DMS153 (cell line): ENCODE results near the gene SMIM28.
"Not testable (repeated sequence)": the region's sequence is repeated elsewhere in the genome, so short reads cannot be mapped to it uniquely, and the experiment has no call there.

Source experiments
- DNase-seq: peaks from one replicate; lab custom pipeline; 2025; lab: John Stamatoyannopoulos, UW

The SMIM28 gene

DNA sequence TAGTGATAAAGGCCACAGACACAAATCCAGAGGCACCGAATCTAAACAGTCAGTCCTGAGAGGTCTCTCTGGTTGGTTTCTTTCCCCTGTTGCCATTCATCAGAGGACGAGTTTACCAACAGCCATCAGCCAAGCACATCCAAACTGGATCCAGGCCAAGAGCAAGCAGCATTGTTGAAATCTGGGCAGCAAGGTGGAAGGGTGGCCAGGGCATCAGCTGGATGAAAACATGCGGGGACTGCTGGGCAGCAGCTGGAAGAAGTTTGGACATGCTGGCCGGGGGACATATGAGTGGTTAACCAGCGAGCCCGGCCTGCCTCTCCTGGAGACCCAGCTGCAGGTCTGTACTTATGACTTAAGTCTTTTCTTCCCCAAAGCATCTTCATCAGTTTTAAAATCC is at the start of gene SMIM28:
TSS of gene SMIM28 (plus strand) at position 62 of the 400 bp plus-strand sequence. CDS start at position 230, 168 bp downstream.
- DNase-seq: peak; percentile 38

DNA sequence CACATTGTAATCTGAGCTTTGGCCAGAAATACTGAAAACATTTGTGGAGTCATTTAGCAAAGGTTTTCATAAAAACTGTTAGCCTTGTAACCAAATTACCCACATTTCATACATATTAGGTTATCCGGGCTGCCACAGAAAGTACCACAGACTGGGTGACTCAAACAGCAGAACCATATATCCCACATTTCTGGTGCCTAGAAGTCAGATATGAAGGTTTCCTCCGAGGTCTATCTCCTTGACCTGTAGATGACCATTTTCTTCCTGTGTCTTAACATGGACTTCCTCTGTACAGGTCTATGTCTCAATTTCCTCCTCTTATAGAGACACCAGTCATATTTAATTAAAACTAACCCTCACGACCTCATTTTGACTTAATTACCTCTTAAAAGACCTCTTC is 49.5 kb upstream of the SMIM28 start:
- no peak for DNase-seq

DNA sequence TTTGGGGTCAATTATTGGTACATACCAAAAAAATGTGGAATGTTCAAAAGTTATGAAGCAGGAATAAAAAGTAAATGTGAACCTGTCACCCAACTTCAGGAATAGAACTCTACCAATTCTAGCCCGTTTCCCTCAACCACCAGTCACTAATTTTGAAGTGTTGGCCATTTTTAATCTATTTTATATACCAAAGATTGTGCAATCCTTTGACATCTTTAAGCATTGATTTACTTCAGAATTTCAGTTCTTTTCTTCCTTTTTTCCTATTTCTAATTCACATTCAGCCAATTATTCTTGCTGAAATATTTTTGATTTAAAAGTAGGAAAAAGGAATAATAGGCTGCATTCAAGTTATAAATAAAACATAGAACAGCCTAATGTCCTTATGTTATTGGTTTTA is 46.9 kb upstream of the SMIM28 start:
- no peak for DNase-seq

DNA sequence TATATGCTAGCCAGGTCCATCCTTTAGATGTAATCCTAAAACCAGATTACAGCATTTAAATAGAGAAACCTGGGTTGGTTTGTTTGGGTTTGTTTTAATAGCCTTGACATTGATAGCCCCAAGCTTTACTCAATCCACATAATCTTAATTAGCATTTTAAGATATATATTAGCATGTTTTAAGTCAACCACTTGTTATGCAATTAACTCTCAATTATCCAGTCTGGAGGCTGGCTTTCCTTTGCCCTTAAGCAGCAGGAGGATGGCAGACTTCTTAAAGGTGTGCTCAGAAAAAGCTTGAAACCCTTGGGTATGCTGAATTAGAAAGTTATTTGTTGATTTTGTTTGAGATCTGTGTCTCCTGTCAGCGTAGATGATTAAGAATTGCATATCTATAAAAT is 46.3 kb upstream of the SMIM28 start:
- DNase-seq: no peak

DNA sequence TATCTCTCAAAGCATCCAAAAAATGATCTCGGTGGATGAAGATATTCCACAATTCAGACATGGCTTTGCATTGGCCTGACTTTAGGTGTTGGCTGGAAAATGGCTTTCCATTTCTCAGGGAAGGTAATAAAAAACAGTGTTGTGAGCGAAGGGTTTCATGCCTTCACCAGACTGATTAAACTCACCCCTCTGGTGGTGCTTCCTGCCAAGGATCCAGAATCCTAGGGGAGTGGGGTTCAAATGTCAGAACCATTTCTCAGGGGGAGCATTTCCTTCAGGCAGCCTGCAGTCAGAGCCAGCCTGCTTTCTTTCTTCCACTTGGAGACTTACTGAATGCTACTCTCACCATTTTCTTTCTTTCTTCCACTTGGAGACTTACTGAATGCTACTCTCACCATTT is 45.7 kb upstream of the SMIM28 start:
- DNase-seq: no peak

DNA sequence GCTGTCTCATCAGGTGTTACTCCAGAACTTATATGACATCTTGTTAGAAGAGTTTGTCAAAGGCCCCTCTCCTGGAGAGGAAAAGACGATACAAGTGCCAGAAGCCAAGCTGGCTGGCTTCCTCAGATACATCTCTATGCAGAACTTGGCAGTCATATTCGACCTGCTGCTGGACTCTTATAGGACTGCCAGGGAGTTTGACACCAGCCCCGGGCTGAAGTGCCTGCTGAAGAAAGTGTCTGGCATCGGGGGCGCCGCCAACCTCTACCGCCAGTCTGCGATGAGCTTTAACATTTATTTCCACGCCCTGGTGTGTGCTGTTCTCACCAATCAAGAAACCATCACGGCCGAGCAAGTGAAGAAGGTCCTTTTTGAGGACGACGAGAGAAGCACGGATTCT is 43.7 kb upstream of the SMIM28 start:
- no peak for DNase-seq

DNA sequence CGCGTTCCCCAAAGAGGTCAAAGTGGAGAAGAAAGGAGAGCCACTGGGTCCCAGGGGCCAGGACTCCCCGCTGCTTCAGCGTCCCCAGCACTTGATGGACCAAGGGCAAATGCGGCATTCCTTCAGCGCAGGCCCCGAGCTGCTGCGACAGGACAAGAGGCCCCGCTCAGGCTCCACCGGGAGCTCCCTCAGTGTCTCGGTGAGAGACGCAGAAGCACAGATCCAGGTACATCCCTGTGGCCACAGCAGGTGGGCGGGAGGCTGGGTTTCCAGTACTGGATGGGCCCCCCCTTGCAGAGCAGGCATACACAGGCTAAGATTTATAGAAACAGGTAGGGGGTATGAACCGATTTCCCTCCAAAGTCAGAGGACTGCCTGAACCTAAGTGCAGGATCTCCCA is 42.7 kb upstream of the SMIM28 start:
- no peak for DNase-seq

DNA sequence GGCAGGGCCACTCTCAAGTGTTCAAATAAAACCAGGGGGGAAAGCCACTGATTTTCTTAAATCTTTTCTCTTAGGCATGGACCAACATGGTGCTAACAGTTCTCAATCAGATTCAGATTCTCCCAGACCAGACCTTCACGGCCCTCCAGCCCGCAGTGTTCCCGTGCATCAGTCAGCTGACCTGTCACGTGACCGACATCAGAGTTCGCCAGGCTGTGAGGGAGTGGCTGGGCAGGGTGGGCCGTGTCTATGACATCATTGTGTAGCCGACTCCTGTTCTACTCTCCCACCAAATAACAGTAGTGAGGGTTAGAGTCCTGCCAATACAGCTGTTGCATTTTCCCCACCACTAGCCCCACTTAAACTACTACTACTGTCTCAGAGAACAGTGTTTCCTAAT is 41.5 kb upstream of the SMIM28 start:
- no peak for DNase-seq

DNA sequence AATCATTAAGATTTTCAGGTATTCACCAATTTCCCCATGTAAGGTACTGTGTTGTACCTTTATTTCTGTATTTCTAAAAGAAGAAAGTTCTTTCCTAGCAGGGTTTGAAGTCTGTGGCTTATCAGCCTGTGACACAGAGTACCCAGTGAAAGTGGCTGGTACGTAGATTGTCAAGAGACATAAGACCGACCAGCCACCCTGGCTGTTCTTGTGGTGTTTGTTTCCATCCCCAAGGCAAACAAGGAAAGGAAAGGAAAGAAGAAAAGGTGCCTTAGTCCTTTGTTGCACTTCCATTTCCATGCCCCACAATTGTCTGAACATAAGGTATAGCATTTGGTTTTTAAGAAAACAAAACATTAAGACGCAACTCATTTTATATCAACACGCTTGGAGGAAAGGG is 40.6 kb upstream of the SMIM28 start:
- DNase-seq: no peak

DNA sequence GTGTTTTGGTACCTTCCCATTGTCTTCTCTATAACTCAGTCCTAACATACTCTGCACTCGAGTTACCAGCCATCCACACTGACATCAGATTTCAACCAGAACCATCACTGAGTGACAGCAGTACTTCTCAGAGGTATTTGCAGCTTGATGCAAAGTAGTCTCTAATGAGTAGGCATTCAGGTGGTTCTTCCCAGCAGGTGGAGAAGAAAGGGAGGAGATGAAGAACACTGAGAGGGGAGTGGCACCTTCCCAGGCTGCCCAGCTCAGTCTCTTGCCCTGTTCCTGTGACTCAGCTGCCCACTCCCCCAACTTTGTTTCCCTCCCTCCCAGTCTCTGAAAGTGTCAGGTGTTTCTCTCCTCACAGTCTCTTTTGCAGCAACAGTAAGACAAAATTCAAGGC is 38.7 kb upstream of the SMIM28 start:
- no peak for DNase-seq

DNA sequence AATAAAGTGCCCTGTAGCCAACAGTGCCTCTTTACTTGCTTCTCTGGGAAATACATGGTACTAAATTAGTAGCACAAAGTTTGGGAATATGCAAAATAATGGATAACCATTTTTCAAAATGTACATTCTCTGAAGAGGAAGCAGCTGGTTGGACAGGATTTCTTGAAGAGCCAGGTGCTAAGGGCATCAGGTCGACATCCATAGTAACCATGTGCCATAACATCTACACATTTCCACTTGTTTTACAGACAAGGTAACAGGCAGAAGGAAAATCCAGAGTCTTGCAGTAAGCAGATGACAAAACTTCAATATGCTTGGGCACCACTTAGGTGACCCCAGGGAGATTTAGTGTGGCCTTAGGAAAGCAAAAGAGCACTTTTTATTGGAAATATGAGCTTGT is 36.5 kb upstream of the SMIM28 start:
- DNase-seq: no peak

DNA sequence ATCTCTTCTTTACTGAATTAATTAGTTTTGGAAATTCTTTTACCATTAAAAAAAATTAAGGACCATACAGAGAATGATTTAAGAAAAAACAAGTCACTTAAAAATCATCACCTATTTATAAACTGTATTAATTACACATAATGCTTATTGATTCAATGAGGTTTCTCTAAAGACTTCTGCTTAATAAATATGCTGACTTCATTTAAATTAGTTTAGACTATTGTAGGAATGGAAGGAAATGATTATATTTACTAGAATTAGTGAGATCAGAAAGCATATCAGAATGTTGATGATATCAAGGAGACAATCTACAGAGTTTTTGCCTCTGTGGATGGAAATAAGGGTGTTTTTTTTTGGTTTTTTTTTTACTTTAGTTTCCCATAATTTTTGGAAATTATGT is 34.6 kb upstream of the SMIM28 start:
- DNase-seq: no peak

DNA sequence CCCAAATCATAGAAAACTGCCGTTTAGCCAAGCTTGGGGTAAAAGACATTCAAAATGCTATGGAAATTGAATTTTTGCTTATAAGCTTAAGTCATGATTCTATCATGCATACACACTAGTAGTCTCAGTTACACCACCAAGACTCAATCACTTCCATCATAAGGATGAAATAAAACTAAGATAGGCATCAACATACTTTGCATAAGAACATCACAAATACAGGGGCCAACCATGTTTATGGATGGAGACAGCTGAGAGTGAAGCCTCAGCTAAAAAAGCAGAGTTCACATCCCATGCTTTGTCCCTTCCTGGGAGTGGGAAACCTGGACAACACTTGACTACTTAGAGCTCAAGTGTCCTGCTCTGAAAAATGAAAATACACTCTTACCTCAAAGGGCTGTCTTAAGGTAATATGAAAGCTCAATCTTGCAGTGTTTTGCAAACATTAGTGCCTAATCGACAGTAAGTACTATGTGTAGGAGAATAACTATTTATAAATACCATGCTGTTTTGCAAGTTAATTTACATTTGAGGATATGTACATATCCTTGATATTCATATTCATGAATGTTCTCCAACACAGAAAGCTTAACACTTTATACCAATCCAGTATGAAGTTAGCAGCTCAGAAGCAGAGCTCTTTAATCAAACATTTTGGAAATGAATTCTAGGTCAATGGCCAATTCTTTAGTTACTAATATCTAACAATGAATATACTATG is 32.0 kb upstream of the SMIM28 start:
- DNase-seq: no peak

DNA sequence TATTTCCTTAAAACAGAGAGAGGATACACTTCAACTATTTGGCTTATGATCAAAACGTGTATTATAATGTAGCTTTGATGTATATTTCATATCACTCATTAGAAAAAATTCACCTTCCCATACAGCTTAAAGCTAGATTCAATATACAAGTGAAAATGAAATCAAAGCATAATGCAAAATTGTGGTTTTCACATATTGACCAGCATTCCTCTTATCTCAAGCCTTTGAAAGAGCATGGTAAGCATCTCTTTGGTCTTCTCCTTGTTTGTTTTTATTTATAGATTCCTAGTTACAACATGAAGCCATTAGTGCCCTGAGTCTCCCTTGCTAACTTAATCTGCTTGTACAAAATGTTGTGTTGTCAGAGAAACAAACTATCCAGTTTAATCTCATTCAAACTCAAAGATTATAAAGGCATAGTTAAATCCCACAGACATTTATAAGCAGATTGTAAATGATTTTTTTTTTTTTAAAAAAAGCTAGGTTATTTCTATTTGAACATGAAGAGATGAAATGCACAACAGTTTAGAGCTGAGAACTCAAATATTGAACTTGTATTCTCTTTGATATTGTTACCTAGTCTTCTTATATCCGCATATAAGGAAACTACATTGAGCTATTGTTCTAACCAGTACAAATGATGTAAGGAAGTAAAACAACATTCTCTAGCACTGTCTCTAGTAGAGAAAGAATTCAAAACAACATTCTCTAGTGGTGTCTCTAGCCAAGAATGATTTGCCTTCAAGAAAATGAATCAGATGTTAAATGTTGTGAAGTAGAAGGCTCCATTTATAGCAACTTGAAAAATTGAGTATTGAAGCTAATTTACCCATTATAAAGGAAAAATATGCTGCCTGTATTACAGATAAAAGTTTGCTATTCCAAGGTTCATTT is 31.2 kb upstream of the SMIM28 start:
- no peak for DNase-seq

DNA sequence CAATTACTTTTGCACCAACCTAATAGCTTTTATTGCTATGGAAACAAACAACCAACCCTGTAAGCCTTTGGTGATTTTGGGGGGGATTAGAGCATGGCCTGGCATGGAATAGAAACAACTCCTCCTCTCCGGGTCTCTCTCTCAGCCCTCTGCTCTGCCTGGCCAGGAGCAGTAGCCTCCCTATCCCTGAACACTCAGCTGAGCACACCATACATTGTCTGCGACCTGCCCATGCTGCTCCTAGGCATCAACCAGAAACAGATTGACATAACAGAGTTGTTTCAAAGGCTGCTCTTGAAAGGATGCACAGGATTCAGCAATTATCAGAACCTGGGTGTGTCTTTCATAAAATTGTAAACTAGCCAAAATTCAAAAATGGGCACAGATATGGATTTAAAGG is 29.8 kb upstream of the SMIM28 start:
- DNase-seq: no peak

DNA sequence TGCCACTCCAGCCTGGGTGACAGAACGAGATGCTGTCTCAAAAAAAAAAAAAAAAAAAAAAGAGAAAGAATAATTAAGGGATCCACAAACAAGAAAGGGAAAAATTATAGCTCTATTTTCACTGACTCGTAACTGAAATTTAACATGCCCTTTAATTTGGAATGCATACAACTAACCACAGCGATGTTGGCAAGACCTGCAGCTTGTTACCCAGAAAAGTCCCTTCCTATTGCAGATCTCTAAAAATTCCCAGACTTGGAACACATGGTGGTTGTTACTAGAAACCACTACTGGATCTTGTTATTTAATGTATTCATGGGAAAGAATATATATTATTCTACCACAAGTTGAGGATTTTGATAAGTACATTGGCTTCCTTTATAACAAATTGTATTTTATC is 27.8 kb upstream of the SMIM28 start:
- no peak for DNase-seq

DNA sequence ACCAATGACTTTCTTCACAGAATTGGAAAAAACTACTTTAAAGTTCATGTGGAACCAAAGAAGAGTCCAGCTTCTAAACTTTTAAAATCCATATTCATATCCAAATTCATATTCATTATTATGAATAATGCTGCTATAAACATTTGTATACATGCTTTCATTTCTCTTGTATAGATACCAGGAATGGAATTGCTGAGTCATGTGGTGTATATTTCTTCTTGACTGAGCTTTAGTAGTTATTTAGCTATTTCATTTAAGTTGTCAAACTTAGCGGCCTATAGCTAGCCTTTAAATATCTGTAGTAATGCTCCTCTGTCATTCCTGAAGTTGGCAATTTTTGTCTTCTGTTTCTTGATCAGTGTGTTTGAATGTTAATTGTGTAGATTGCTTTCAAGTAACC is 19.8 kb upstream of the SMIM28 start:
- no peak for DNase-seq

DNA sequence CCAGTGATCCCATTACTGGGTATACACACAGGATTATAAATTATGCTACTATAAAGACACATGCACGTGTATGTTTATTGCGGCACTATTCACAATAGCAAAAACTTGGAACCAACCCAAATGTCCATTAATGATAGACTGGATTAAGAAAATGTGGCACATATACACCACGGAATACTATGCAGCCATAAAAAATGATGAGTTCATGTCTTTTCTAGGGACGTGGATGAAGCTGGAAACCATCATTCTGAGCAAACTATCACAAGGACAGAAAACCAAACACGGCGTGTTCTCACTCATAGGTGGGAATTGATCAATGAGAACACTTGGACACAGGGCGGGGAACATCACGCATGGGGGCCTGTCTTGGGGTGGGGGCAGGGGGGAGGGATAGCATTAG is 9.0 kb upstream of the SMIM28 start:
- DNase-seq: not testable (repeated sequence)

DNA sequence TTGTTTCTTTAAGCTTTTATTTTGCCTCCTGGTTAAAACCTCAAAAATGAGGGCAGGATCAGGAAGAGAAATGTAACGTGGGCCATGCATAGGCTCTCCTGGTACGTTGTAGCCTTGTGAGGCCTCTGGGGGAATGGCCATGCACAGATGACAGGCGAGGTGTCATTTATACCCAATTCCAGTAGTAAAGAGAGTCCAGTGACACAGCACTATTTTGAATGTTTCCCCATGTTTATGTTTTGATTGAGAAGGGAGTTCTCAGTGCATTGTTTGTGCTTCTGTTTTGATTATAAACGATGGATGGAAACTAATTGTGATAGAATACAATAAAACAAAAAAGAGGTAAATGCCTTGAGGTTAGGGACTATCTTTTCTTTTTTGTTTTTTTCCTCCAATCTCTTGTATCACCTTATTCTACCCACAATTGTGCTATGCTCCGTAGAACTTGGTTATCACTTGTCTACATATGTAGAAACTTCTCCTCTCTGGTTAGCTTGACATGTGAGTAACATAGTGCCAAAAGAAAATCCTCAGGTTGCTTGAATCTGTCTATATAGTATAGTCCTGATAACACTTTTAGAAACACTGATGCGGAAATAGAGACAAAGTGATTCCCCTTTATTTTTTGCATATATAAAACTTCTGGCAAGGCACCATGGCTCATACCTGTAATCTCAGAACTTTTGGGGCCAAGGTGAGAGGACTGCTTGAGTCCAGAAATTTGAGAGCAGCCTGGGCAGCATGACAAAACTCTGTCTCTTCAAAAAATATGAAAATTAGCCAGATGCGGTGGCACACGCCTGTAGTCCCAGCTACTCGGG is 6.9 kb upstream of the SMIM28 start:
- DNase-seq: no peak

DNA sequence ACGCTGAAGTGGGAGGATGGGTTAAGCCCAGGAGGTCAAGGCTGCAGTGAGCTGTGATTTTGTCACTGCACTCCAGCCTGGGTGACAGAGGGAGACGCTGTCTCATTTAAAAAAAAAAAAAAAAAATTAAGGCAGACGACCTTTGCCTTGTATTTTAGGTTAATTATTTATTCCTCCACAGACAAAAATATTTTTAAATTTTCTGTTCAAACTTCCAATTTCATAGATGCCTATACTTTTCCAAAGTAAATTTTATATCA is 6.3 kb upstream of the SMIM28 start:
- no peak for DNase-seq

DNA sequence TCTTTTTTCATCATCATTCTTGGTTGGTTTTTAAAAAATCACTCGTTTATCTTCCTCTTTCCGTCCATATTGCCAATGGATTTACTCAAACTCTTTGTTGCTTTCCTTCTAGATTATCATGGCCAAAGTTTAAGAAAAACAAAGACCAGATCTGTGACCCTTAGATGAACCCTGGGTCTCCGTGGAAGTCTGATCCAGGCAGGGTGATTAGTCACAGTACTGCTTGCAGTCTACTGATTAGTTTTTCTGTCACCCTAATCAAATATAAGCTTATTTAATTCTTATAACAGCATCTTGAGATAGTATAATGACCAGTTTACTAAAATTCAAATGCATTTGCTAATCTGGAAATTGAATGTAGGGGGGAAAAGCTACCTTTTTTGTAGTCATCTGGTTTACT is 6.0 kb upstream of the SMIM28 start:
- DNase-seq: no peak

DNA sequence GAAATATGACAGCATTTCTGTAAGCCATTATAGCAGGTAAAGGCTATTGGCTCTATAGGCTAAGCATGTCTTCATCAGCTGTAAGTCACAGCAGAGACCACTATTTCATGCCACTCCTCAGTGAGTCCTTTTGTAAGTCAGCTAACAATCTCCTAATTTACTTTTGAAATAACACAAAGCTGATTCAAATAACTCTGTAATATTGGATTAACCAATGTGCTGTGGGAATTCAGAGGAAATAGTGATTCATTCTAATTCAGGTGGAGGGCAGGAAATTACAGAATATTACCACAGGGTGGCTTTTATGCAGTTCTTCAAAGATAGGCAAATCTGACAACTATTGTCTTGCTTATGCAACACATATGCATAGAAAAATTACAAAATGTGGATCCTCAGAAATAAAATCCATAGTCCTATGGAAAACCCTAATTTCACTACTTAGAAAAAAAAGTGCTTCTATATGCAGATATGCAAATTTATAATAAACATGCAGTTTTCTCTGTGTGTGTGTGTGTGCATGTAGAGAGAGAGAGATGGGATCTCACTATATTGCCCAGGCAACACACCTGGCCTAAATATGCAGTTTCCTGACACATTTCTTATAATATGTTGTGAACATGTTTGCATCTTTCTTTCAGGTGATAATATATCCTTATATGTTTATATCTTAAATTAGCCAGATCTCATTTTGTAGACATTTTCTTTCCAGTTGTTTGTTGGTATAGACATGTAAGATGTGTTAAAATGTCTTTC is 4.8 kb upstream of the SMIM28 start:
- DNase-seq: no peak
